ENCODE data around the gene DCDC1. TPM values are rescaled to one million over a fixed set of nuclear protein-coding genes. Genes with fewer than 3 reads are reported as not detected.

Gene DCDC1
- total and polyA plus RNA-seq, 9 of the 15 experiments (the other 6 are each of a cell fraction or from before 2014, with no cell fraction given) = 0.05 to 0.18 (median 0.08) TPM; not detected in 3

GRCh38 chr11:31404614-31405013 is 35.1 kb upstream of the DCDC1 start (continued):
- TF ChIP-seq CEBPZ (IDR thresholded peaks at IDR 0.05; ENCODE audit: borderline replicate concordance, low read depth, low read length) (no peak), WHSC1 (IDR thresholded peaks at IDR 0.05; ENCODE audit: low read length) (no peak), ZNF830 (CRISPR knock-in tag; IDR thresholded peaks at IDR 0.05) (no peak)

- H3K4me3 ChIP-seq = no peak overlapping the region
- no peaks in the 10 kb centered on the region for H3K79me2 ChIP-seq (ENCODE audit: control insufficient read depth, insufficient read depth, low read length)
- 33% methylated on average over 5 of the region's 5 CpGs for WGBS (ENCODE audit: insufficient coverage, low coverage, missing lambda C conversion rate)
- H3K9ac ChIP-seq (ENCODE audit: insufficient read depth in 1 of 2, low read depth in 2 of 2, low read length in 2 of 2) = no peak overlapping the region
- CTCF ChIA-PET (ENCODE audit: low intra/inter-chr PET ratio) = interaction anchor here (0.6 to 1.0 kb wide), 12 partner anchors 10 to 908 kb away, joined by 3 to 6 read pairs (median 4); no protein-coding TSS in a partner anchor
- H3K27me3 ChIP-seq (ENCODE audit: control insufficient read depth in 2 of 2, insufficient read depth in 2 of 2, low read length in 2 of 2) = no peaks in the 10 kb centered on the region
- FAIRE-seq = peak; percentile 83
- POLR2A ChIA-PET = no interaction called here
- H2AFZ ChIP-seq (ENCODE audit: low read depth, low read length) = no peak overlapping the region
- H3K9me3 ChIP-seq (replicated peaks; ENCODE audit: control insufficient read depth, insufficient read depth, low read depth, low read length) = no peaks in the 10 kb centered on the region
- intact Hi-C loops (cut with micrococcal nuclease) = loop anchor here (2.0 to 10.0 kb wide), 6 partner anchors 227 to 610 kb away; no protein-coding TSS in a partner anchor
- no peak overlapping the region for H3K4me2 ChIP-seq (ENCODE audit: insufficient read depth, low read length)
- ATAC-seq = peak; percentile 67
- no peaks in the 10 kb centered on the region for H4K20me1 ChIP-seq (replicated peaks; ENCODE audit: control insufficient read depth, insufficient read depth, low read length)
- H3K4me1 ChIP-seq (replicated peaks in 1 of 2; ENCODE audit: control insufficient read depth in 2 of 2, insufficient read depth in 2 of 2, low read length in 2 of 2) = no peaks in the 10 kb centered on the region
- H3K27ac ChIP-seq (ENCODE audit: extremely low read depth, low read depth, low read length) = no peak overlapping the region
- no peaks in the 10 kb centered on the region for H3K9me1 ChIP-seq (ENCODE audit: control insufficient read depth, insufficient read depth, low read length)
- DNase-seq (ENCODE audit: extremely low read depth in 1 of 4, low spot score in 3 of 4) = peak in 3 of 4 experiments; percentile 7 to 30 (median 23)
- no TSS peak for BruUV-seq (replicated peaks)
- in situ Hi-C loops (cut with MboI) = loop anchor here (5.0 to 10.0 kb wide), 2 partner anchors 475 to 767 kb away; no protein-coding TSS in a partner anchor
- no peaks in the 10 kb centered on the region for H3K36me3 ChIP-seq (ENCODE audit: control insufficient read depth, insufficient read depth, low read length)
- no peak for TF ChIP-seq TGIF2 (CRISPR knock-in tag; IDR thresholded peaks at IDR 0.05)
- TF ChIP-seq CTCF (IDR thresholded peaks at IDR 0.05 in 2 of 3, conservative IDR thresholded peaks at IDR 0.05 in 1 of 3; ENCODE audit: insufficient read depth in 2 of 3, low read depth in 1 of 3, low read length in 3 of 3) = peak in 2 of 3 experiments; percentile 45 to 78; a peak in 3 of 6 replicates
- TF ChIP-seq RAD21 (CRISPR knock-in tag; conservative IDR thresholded peaks at IDR 0.05 in 1 of 2, IDR thresholded peaks at IDR 0.05 in 1 of 2) = peak; percentile 69 to 76
- TF ChIP-seq TAF1 (IDR thresholded peaks at IDR 0.05; ENCODE audit: control insufficient read depth, extremely low read depth, insufficient read depth, low read length, severe bottlenecking) = no peak
- TF ChIP-seq CTBP1 (IDR thresholded peaks at IDR 0.05; ENCODE audit: borderline replicate concordance) = no peak
- TF ChIP-seq POLR2A (conservative IDR thresholded peaks at IDR 0.05) = no peak
- no peak for TF ChIP-seq NFRKB (IDR thresholded peaks at IDR 0.05; ENCODE audit: low read depth)
- peak; percentile 99 for TF ChIP-seq ZNF384 (IDR thresholded peaks at IDR 0.05; ENCODE audit: low read depth, low read length)
Measured at GRCh38 chr11:31397239-31397834, 27.8 kb upstream of the DCDC1 start.

Measured in K562 (cell line).